B cell (primary cell): ENCODE data around the gene LAMB1.

Experiments used
- CTCF ChIP-seq: fragments of 200-600 bp; IDR thresholded peaks from one replicate; pipeline ENCODE4 v1.8.0; 2022; ENCODE audit warnings: antibody characterized with exemption, mild to moderate bottlenecking
- EZH2 ChIP-seq: IDR thresholded peaks from 2 replicates; pipeline ENCODE4 v1.6.1; 2012; ENCODE audit warnings: borderline replicate concordance, low read depth, mild to moderate bottlenecking, moderate library complexity, low read length; ENCODE audit not compliant: insufficient read depth, poor library complexity, severe bottlenecking

GRCh38 chr7:108037741-108038140, 34.8 kb upstream of the LAMB1 start:
- no peak for TF ChIP-seq CTCF
- TF ChIP-seq EZH2 = no peak
